BJ (cell line): ENCODE results near the gene CENPF. TPM values are rescaled to one million over a fixed set of nuclear protein-coding genes. Genes with fewer than 3 reads are reported as not detected.

Experiments
- CTCF ChIA-PET: fragments of 350-600 bp; formaldehyde crosslinking; extraction: SDS; loops from one replicate; lab custom pipeline; 2021; ENCODE audit warnings: antibody characterized with exemption, inconsistent platforms; lab: Yijun Ruan, JAX
- POLR2A ChIA-PET: fragments of 300-600 bp; sonication (Branson Sonifier 250); formaldehyde crosslinking; extraction: SDS; loops from one replicate; lab custom pipeline; 2021; ENCODE audit warnings: antibody characterized with exemption; lab: Charles Lee
- DNase-seq: peaks from one replicate; pipeline ENCODE4 v3.0.0-alpha.2; 2011; ENCODE audit warnings: low read depth
- H3K27me3 ChIP-seq: 2 replicates; pipeline ENCODE4 v1.6.0; 2011; ENCODE audit warnings: low read length; ENCODE audit not compliant: control insufficient read depth, insufficient read depth
- H3K36me3 ChIP-seq: 2 replicates; pipeline ENCODE4 v1.5.1; 2011; ENCODE audit warnings: low read length; ENCODE audit not compliant: control insufficient read depth, insufficient read depth
- H3K4me3 ChIP-seq: 2 replicates; pipeline ENCODE4 v1.5.1; 2011; ENCODE audit warnings: low read depth, mild to moderate bottlenecking, control low read depth, low read length
- CTCF ChIP-seq: IDR thresholded peaks from 2 replicates; pipeline ENCODE4 v1.5.1; 2011; ENCODE audit warnings: low read depth, mild to moderate bottlenecking, control low read depth, inconsistent platforms, low read length, moderate library complexity; ENCODE audit not compliant: insufficient read depth
- polyA plus RNA-seq: library from polyadenylated mRNA; depleted of rRNA; stranded (reverse); fragments of >200 nt; gene quantifications from 2 replicates; pipeline ENCODE4 v1.2.3, GENCODE V29; 2011; rRNA removed

CENPF gene
- polyA plus RNA-seq, 1 experiment, result 10.9 TPM

- ChIA-PET CTCF (no interaction called here), POLR2A (no interaction called here)
- DNase-seq, result no peak
- no peak for TF ChIP-seq CTCF
- Histone ChIP-seq H3K27me3 (no peaks in the 10 kb centered on the region), H3K36me3 (no peaks in the 10 kb centered on the region), H3K4me3 (no peak overlapping the region)
Observed at GRCh38 chr1:214712737-214713136, 109.7 kb downstream of the CENPF start.

Other genes starting within 250 kb of the CENPF start
- gene PTPN14, start 51.6 kb upstream of the CENPF start, polyA plus RNA-seq, result 23.7 and 29.4 TPM in 2 replicates